B cell (primary cell): ENCODE measurements around the gene PCIF1. TPM values are rescaled to one million over a fixed set of nuclear protein-coding genes. Genes with fewer than 3 reads are reported as not detected.

Experiments used
- ATAC-seq: fragments of 200-7000 bp; cut with Tn5 transposase; one replicate; pipeline ENCODE4 v1.10.0; 2021; ENCODE audit warnings: low read depth, mild to moderate bottlenecking, moderate number of reproducible peaks, moderate library complexity
- CTCF ChIA-PET: fragments of 350-600 bp; sonication (Branson Sonifier 250); formaldehyde crosslinking; loops from one replicate; lab custom pipeline; 2021; ENCODE audit warnings: antibody characterized with exemption, inconsistent platforms; lab: Charles Lee
- POLR2A ChIA-PET: fragments of 350-600 bp; sonication (Branson Sonifier 250); formaldehyde crosslinking; loops from one replicate; lab custom pipeline; 2021; ENCODE audit warnings: antibody characterized with exemption; lab: Charles Lee
- DNase-seq: peaks from one replicate; pipeline ENCODE4 v3.0.0; 2013
- H2AFZ ChIP-seq: 2 replicates; pipeline ENCODE4 v1.6.1; 2012; ENCODE audit warnings: mild to moderate bottlenecking, low read depth, low read length; ENCODE audit not compliant: insufficient read depth, poor library complexity, severe bottlenecking
- H3K27ac ChIP-seq, 2 donors: 1 replicate in 1 of 2; 2 replicates in 1 of 2; pipeline ENCODE4 v1.5.1; 2012 to 2013; ENCODE audit warnings: low read length in 2 of 2, mild to moderate bottlenecking in 2 of 2, moderate library complexity in 1 of 2
- H3K27me3 ChIP-seq, 4 experiments: fragments of 200-600 bp in 1 of 4; sonication (generic) in 1 of 4; replicated peaks in 1 of 4; 1 replicate in 2 of 4; 2 replicates in 2 of 4; pipeline versions ENCODE4 v1.6.1 to v1.7.0; 2013 to 2016; ENCODE audit warnings: low read length in 3 of 4, mild to moderate bottlenecking in 2 of 4, mixed read lengths in 1 of 4, moderate library complexity in 1 of 4; ENCODE audit not compliant: insufficient read depth in 4 of 4, control insufficient read depth in 3 of 4; ENCODE audit errors: control extremely low read depth in 1 of 4
- H3K36me3 ChIP-seq, 2 experiments: replicated peaks in 1 of 2; 1 replicate in 1 of 2; 2 replicates in 1 of 2; pipeline versions ENCODE4 v1.6.1 to v1.7.1; 2013; ENCODE audit warnings: low read length in 1 of 2; ENCODE audit not compliant: insufficient read depth in 2 of 2, control insufficient read depth in 1 of 2; ENCODE audit errors: control extremely low read depth in 1 of 2, extremely low read depth in 1 of 2
- H3K4me1 ChIP-seq, 2 donors: fragments of 200-600 bp in 1 of 2; sonication (generic) in 1 of 2; 1 replicate in 1 of 2; 2 replicates in 1 of 2; pipeline versions ENCODE4 v1.5.1 to v1.6.1; 2013 to 2017; ENCODE audit warnings: low read length in 2 of 2; ENCODE audit not compliant: control insufficient read depth in 2 of 2, insufficient read depth in 2 of 2
- H3K4me2 ChIP-seq: replicated peaks from 2 replicates; pipeline ENCODE3; 2012; ENCODE audit warnings: mild to moderate bottlenecking, low read depth, low read length; ENCODE audit not compliant: poor library complexity, severe bottlenecking
- H3K4me3 ChIP-seq, 5 experiments: fragments of 200-600 bp in 1 of 5; sonication (generic) in 1 of 5; 1 replicate in 3 of 5; 2 replicates in 2 of 5; pipeline versions ENCODE4 v1.5.1 to v1.7.0; 2011 to 2016; ENCODE audit warnings: low read length in 4 of 5, mild to moderate bottlenecking in 4 of 5, low read depth in 2 of 5, control low read depth in 1 of 5, moderate library complexity in 1 of 5; ENCODE audit not compliant: insufficient read depth in 1 of 5; ENCODE audit errors: control extremely low read depth in 1 of 5, extremely low read depth in 1 of 5
- H3K79me2 ChIP-seq: fragments of 200-600 bp; sonication (generic); one replicate; pipeline ENCODE4 v1.6.0; 2016; ENCODE audit warnings: low read length; ENCODE audit not compliant: control insufficient read depth, insufficient read depth
- H3K9ac ChIP-seq: fragments of 200-600 bp; sonication (generic); 2 replicates; pipeline ENCODE4 v1.6.1; 2017; ENCODE audit warnings: mild to moderate bottlenecking, low read length, moderate library complexity
- H3K9me3 ChIP-seq, 3 donors: one replicate each; pipeline versions ENCODE4 v1.6.1 to v1.7.1; 2013; ENCODE audit warnings: low read length in 2 of 3; ENCODE audit not compliant: control insufficient read depth in 2 of 3, insufficient read depth in 1 of 3; ENCODE audit errors: control extremely low read depth in 1 of 3
- H4K20me1 ChIP-seq: 2 replicates; pipeline ENCODE4 v1.6.0; 2012; ENCODE audit warnings: mild to moderate bottlenecking, low read length; ENCODE audit not compliant: insufficient read depth, control insufficient read depth, poor library complexity, severe bottlenecking
- H3K27ac Mint-ChIP-seq: one replicate; pipeline ENCODE4 v1.8.0; 2021; ENCODE audit warnings: mixed read lengths
- H3K27me3 Mint-ChIP-seq: one replicate; pipeline ENCODE4 v1.8.0; 2021; ENCODE audit warnings: mixed read lengths
- H3K4me1 Mint-ChIP-seq: one replicate; pipeline ENCODE4 v1.8.0; 2021; ENCODE audit warnings: mixed read lengths
- H3K4me3 Mint-ChIP-seq: one replicate; pipeline ENCODE4 v1.8.0; 2021; ENCODE audit warnings: mixed read lengths
- H3K9me3 Mint-ChIP-seq: one replicate; pipeline ENCODE4 v1.8.0; 2022; ENCODE audit warnings: mixed read lengths; ENCODE audit not compliant: insufficient read depth
- EZH2 ChIP-seq: IDR thresholded peaks from 2 replicates; pipeline ENCODE4 v1.6.1; 2012; ENCODE audit warnings: borderline replicate concordance, low read depth, mild to moderate bottlenecking, moderate library complexity, low read length; ENCODE audit not compliant: insufficient read depth, poor library complexity, severe bottlenecking
- WGBS: methylation state at CpG from one replicate; pipeline ENCODE4 v1.1.5; 2013; ENCODE audit warnings: missing lambda C conversion rate; ENCODE audit not compliant: insufficient coverage; 5-methylcytosine and 5-hydroxymethylcytosine counted together
- intact Hi-C: fragments of 100-400 bp; cut with micrococcal nuclease; formaldehyde crosslinking; loops from one replicate; pipeline ENCODE4 v1.10.0; 2022
- polyA plus RNA-seq: library from polyadenylated mRNA; depleted of rRNA; stranded (reverse); fragments of >200 nt; gene quantifications from 2 replicates; pipeline ENCODE4 v1.2.3, GENCODE V29; 2012
- total RNA-seq, 2 donors: library from RNA; stranded (reverse); fragments of 120-200 nt in 1 of 2; gene quantifications; 1 replicate in 1 of 2; 2 replicates in 1 of 2; pipeline versions ENCODE4 v1.2.3 to v1.2.4, GENCODE V29; 2013 to 2022
- TF ChIP-seq, protein P1 (sequence below): fragments of 200-600 bp; IDR thresholded peaks from one replicate; pipeline ENCODE4 v1.8.0; 2022; ENCODE audit warnings: antibody characterized with exemption, mild to moderate bottlenecking

PCIF1 gene
- total and polyA plus RNA-seq, 2 donors (not counting 1 experiment from before 2014, with no cell fraction given), result 74.2 to 79.2 TPM

DNA sequence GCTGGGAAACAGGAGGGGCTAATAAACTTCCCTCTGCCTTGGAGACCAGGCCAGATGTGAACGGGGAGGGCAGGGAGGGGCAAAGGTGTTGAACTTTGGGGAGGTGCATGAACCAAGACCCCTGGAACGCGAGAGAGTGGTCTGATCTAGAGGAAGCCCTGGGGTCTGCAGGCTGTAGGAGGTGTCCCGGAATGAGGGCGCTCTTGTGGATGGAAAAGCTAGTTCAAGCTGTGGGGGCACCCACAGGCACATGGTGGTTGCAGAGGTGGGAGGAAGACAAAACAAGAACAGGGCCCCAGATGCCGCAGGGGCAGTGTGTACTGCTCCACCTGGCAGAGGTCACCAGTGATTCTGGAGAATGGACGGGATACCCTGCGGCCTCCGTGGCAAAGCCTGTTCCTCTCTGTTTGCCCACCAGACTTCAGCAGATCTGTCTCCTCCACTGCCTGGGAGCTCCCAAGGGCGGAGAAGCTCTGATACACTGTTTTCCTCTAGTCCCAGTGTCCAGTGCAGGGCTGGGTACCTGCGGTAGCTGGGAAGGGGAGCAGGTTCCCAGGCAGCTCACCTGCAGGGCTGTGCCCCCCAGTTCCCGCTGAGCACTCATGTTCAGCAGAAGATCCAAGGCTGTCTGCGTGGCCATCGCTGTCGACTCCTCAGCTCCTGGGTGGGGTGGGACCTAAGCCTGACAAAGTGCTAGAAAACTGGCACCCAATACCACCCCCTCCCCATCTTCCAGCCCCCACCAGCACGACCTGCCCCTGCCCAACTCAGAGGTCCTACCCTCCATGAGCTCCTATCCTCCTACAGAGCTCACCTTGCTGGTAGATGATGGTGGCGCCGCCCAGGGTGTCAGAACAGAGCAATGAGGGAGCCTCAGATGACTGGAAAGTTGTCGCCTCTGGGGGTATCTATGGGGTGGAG lies 22.8 kb downstream of the PCIF1 start:
- H4K20me1 ChIP-seq, result peaks cover 3% of the 10 kb centered on the region
- Mint-ChIP-seq H3K27ac (no peak overlapping the region), H3K4me1 (no peaks in the 10 kb centered on the region), H3K27me3 (no peaks in the 10 kb centered on the region), H3K4me3 (no peak overlapping the region), H3K9me3 (no peaks in the 10 kb centered on the region)
- no peak overlapping the region for H3K9ac ChIP-seq
- DNase-seq (no peak), ATAC-seq (no peak)
- H3K9me3 ChIP-seq, result peaks cover 0 to 11% (median 0%) of the 10 kb centered on the region in 3 donors
- 93% methylated on average over 16 of the region's 19 CpGs for WGBS
- no peak overlapping the region for H2AFZ ChIP-seq
- POLR2A ChIA-PET, result no interaction called here
- CTCF ChIA-PET, result interaction anchor here (0.7 to 3.1 kb wide), 2 partner anchors 12 to 28 kb away, joined by 4 to 16 read pairs; no protein-coding TSS in a partner anchor
- H3K27ac ChIP-seq, result no peak overlapping the region
- no peaks in the 10 kb centered on the region for H3K79me2 ChIP-seq
- H3K4me2 ChIP-seq, result no peak overlapping the region
- intact Hi-C loops, result no loop called here
- H3K27me3 ChIP-seq, result no peaks in the 10 kb centered on the region
- TF ChIP-seq, protein P1, sequence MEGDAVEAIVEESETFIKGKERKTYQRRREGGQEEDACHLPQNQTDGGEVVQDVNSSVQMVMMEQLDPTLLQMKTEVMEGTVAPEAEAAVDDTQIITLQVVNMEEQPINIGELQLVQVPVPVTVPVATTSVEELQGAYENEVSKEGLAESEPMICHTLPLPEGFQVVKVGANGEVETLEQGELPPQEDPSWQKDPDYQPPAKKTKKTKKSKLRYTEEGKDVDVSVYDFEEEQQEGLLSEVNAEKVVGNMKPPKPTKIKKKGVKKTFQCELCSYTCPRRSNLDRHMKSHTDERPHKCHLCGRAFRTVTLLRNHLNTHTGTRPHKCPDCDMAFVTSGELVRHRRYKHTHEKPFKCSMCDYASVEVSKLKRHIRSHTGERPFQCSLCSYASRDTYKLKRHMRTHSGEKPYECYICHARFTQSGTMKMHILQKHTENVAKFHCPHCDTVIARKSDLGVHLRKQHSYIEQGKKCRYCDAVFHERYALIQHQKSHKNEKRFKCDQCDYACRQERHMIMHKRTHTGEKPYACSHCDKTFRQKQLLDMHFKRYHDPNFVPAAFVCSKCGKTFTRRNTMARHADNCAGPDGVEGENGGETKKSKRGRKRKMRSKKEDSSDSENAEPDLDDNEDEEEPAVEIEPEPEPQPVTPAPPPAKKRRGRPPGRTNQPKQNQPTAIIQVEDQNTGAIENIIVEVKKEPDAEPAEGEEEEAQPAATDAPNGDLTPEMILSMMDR, result no peak
- TF ChIP-seq EZH2, result no peak
- H3K4me1 ChIP-seq, result no peaks in the 10 kb centered on the region
- no peak overlapping the region for H3K4me3 ChIP-seq
- H3K36me3 ChIP-seq, result peaks cover 0 to 70% of the 10 kb centered on the region in 2 experiments

DNA sequence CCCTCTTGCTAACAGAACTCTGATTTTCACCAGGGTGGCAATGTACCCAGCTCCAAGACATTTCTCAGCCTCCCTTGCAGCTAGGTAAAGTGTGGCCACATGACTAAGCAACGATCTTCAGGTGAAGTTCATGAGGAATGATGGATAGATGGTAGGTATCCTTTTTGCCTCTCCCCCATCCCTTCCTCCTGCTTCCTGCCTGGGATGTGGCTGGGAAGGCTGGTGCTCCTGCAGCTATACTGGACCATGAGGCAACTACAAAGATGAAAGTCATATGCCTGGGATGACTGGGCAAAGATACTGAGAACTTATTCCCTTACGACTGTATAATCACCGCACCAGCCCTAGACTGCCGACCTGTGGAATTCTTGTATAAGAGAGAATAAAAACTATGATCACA lies 24.1 kb downstream of the PCIF1 start:
- 95% methylated on average over 4 of the region's 4 CpGs for WGBS
- Mint-ChIP-seq H3K9me3 (no peaks in the 10 kb centered on the region), H3K27ac (no peak overlapping the region), H3K4me3 (no peak overlapping the region), H3K4me1 (peaks cover 2% of the 10 kb centered on the region), H3K27me3 (no peaks in the 10 kb centered on the region)
- H3K27ac ChIP-seq, result no peak overlapping the region
- H3K9ac ChIP-seq, result no peak overlapping the region
- peaks cover 4% of the 10 kb centered on the region for H4K20me1 ChIP-seq
- TF ChIP-seq EZH2, result no peak
- TF ChIP-seq, protein P1, result no peak
- H2AFZ ChIP-seq, result no peak overlapping the region
- H3K36me3 ChIP-seq, result peaks cover 0 to 69% of the 10 kb centered on the region in 2 experiments
- ChIA-PET CTCF (interaction anchor here (3.1 kb wide), 1 partner anchor 11 kb away, joined by 16 read pairs; no protein-coding TSS in a partner anchor), POLR2A (no interaction called here)
- ATAC-seq (no peak), DNase-seq (no peak)
- no peak overlapping the region for H3K4me2 ChIP-seq
- H3K79me2 ChIP-seq, result no peaks in the 10 kb centered on the region
- intact Hi-C loops, result no loop called here
- peaks cover 0 to 11% (median 0%) of the 10 kb centered on the region in 3 donors for H3K9me3 ChIP-seq
- no peak overlapping the region for H3K4me3 ChIP-seq
- H3K4me1 ChIP-seq, result peaks cover 0 to 7% of the 10 kb centered on the region in 2 donors
- H3K27me3 ChIP-seq, result no peaks in the 10 kb centered on the region
